Measurements from ENCODE around the gene ANKS4B.
"Not testable (repeated sequence)": the region's sequence is repeated elsewhere in the genome, so short reads cannot be mapped to it uniquely, and the experiment has no call there.

ANKS4B gene, protein sequence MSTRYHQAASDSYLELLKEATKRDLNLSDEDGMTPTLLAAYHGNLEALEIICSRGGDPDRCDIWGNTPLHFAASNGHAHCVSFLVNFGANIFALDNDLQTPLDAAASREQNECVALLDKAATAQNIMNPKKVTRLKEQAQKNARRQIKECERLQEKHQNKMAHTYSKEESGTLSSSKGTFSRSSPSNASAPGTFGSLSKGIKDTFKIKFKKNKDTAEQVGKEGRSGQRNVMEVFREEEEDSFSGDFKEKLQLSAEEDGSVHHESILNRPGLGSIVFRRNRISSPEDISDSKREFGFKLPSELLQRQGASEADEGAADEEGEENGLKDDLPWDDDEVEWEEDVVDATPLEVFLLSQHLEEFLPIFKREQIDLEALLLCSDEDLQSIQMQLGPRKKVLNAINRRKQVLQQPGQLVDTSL

DNA sequence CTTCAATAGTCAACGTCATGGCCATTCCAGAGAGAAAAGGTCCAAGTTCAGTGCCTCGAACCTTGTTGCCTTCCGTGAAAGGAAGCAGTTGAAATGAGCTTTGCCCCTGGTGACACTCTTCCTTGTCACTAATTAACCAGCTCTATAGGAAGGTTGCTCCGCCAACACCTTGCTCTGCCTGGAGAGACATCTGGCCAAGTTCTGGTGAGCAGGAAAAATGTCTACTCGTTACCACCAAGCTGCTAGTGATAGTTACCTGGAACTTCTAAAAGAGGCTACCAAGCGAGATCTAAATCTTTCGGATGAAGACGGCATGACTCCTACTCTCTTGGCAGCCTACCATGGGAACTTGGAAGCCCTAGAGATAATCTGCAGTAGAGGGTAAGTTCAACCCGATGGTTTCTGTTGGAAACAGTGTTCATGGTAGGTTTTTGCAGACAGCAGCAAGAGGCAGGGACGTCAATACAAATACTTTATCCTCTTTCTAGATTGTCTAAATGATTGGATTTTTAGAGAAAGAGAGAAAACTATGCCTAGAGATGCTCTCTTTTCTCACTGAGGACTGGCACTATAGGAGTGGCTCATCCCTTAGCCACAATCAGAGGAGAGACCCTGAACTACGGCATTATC is at the start of gene ANKS4B:
Gene ANKS4B (plus strand): TSS at position 179 of the 630 bp plus-strand sequence. CDS start 39 bp downstream, at position 218.
- DNase-seq = no peak

DNA sequence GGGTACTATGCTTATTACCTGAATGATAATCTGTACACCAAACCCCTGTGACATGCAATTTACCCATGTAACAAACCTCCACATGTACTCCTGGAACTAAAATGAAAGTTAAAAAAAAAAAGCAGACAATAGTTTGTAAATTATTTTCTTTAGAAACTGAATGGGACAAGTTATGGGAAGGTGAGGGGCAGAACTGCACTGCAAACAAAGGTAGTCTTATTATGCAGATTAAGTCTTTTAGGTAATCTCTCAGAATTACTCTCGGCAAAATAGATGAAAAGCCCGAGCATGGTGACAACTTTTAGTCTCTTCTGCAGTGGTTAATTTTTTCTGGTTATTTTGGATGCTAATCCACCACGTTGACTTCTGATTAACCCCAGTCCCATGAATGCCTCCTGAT is 49.5 kb upstream of the ANKS4B start:
- no peak for DNase-seq

DNA sequence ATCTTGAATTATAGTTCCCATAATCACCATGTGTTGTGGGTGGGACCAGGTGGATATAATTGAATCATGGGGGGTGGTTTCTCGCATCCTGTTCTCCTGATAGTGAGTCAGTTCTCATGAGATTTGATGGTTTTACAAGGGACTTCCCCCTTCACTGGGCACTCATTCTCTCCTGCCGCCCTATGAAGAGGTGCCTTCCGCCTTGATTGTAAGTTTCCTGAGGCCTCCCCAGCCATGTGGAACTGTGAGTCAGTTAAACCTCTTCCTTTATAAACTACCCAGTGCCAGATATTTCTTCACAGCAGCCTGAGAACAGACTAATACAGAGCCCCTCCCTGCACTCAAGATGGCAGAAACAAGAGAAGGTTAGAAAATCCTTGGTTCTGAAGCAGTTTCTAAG is 48.7 kb upstream of the ANKS4B start:
- DNase-seq = no peak

DNA sequence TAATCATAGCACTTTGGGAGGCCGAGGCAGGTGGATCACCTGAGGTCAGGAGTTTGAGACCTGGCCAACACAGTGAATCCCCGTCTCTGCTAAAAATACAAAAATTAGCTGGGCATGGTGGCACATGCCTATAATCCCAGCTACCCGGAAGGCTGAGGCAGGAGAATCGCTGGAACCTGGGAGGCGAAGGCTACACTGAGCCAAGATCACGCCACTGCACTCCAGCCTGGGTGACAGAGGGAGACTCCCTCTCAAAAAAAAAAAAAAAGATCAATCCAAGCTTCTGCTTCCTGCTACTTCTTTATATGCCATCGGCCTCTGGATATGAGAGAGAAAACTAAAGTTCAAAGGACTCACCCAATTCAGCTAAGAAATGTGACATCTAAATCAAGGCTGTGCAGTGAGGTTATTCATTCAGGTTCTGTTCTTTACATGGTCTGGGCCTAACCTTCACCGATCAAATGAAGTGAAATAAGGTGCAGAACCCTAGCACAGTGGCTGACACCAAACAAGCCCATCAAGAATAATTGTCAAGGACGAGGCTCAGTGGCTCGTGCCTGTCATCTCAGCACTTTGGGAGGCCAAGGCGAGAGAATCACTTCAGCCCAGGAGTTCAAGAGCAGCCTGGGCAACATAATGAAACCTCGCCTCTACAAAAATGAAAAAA is 47.7 kb upstream of the ANKS4B start:
- no peak for DNase-seq

DNA sequence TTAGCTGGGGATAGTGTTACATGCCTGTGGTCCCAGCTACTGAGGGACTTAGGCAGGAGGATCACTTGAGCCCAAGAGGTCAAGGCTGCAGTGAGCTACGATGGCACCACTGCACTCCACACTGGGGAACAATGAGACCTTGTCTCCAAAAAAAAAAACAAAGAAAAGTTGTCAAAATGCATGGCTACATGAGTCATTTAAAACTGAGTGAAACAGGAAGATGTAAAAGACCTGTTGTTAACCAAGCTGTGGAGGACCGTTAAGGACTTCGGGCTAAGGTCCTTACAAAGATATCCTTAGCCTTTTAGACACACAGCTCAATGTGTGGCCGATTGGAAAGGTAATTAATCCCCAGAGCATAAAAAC is 47.2 kb upstream of the ANKS4B start:
- no peak for DNase-seq

DNA sequence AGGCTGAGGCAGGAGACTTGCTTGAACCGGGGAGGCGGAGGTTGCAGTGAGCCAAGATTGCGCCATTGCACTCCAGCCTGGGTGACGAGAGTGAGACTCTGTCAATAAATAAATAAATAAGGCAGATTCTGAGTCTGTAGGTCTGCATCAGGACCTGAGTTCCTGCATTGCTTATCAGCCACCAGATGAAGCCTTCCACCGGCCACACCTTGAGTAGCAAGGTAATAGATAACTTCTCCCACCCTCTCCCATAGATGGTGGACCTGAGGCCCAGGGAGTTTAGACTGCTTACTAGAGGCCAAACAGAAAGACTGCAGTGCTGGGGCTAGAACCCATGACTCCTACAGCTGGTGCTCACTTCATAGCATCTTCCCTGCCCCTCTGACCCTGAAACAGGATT is 44.2 kb upstream of the ANKS4B start:
- no peak for DNase-seq

DNA sequence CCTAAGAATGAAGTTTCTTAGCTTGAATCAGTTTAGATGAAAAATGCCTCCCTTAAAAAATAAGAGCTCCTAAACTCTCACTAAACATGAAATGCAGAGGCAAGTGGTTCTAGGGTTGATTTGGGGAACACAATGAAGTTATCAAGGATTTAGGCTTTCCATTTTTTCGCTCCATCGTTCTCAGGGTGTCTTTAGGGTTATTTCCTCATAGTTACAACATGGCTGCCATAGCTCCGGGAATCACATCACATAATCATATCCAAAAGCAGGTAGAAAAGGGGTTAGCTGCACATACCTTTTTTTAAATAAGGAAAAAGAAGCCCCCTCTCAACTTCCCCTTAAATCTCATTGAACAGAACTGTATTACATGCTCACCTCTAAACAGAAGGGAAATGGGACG is 43.5 kb upstream of the ANKS4B start:
- no peak for DNase-seq

DNA sequence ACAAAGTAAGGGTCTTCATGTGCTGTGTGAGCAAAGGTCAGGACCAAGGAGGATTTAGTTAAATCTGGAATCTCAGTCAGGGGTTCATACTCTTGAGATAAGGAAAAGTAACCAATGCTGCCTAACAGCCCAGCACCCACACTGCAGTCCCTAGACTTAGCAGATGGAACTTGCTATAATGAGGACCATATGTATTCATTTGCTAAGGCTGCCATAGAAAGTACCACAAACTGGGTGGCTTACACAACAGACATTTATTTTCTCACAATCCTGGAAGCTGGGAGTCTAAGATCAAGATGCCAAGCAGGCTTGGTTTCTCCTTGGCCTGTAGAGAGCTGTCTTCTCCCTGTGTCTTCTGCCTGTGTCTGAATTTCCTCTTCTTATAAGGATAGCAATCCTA is 42.9 kb upstream of the ANKS4B start:
- no peak for DNase-seq

DNA sequence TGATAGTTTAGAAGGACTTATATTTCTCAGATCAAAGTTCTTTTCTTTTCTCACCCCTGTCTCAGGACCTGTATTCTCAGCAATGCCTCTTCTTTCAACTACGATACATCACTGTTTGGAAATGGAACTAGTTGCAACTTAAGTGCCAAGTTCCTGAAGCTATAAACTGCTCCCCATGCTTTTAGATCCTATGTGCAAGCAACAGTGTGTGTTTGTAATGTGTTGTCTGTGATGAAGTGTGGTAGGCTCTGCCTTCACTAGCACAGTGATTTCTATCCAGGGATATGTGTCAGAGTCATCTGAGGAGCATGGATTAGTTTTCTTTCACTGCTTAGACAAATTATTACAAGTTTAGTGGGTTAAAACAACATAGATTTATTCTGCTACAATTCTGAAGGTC is 40.5 kb upstream of the ANKS4B start:
- no peak for DNase-seq

DNA sequence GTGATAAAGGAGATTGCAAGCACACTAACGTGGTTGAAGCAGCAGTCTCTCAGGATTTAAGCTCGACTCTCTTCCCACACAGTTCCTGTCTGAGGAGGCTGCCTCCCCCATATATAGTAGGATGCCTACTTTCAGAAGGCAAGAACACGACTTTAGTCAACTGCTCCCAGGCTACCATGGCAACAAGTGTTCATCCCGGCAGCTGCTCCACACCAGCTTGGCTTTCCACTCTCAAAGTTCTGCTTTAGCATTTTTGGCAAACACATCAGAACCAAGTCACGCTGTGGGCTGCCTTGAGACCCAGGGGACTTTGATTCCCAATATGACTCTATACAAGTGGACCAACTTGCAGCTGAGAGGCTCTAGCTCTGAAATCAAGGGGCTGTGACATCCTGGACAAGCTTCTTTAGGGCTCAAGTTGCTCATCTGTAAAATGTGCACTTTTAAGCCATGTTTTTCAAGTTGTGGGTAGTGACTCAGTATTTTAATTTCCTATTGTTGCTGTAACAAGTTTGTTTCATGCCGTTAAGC is 38.7 kb upstream of the ANKS4B start:
- no peak for DNase-seq

DNA sequence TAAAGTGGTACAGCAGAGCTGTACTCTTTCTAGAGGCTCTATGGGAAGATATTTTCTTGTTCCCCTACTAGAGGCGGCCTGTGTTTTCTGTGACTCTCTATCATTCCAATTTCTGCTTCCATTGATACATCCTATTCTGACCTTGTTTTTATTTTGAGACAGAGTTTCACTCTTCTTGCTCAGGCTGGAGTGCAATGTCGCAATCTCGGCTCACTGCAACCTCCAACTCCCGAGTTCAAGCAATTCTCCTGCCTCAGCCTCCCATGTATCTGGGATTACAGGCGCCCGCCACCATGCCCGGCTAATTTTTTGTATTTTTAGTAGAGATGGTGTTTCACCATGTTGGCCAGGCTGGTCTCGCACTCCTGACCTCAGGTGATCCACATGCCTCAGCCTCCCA is 38.2 kb upstream of the ANKS4B start:
- not testable (repeated sequence) for DNase-seq

DNA sequence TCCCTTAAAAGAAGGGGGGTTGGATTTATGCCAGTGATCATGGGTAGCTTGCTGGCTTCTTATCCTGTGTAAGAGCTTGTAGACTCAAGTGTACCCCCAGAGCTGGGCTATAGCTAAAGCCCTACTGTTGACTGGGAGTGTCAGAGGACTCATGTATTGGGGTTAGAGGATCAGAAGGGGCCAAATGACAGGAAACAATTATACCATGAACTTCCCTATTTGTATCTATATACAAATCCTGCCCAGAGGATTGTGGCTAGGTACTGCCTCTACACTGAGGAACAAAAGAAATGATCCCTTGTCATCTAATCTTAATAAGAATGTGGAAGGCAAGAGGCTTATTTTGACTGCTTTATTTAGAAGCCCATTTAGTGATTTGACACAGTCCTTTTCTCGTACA is 36.4 kb upstream of the ANKS4B start:
- no peak for DNase-seq

DNA sequence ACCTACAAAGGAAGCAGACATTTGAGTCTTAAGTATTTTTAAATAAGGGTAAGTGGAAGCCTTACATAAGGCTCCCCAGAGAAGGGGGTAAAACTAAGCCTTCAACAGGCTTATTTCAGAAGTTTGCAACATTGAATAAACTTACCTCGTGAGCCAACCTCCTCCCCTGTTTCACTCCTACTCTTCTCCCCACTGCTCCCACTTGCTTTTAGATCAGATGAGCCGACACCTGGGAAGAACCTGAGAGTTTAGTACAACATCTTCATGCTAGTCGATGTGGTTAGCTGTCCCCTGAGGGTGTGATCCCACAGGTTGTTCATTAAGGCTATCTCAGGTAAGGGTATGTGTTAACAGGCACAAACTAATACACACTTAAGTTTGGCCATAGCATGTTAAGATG is 35.9 kb upstream of the ANKS4B start:
- DNase-seq = no peak

DNA sequence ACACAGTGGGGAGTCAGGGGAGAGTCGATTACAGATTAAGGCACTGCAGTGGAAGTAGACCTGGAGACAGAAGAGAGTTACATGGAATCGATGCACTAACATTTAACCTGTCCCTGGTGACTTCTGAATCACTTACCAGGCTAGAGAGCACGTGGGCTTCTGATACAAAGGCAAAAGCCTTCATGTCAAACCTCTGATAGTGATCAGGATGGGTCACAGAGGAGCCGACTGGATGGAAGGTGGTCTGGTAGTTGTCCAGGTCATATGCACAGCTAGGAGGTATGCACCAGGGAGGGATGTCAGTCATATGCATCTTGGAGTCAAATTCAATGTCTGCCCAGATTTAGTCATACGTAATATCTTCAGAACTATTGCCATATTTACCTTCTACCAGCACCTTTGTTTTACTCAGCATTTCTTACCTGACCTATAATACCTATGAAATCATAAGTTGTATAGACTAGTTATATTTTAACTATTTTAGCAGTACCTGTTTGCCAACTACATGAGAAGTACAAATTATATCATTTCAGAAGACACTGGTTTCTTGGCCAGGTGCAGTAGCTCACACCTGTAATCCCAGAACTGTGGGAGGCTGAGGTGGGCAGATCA is 33.8 kb upstream of the ANKS4B start:
- no peak for DNase-seq

DNA sequence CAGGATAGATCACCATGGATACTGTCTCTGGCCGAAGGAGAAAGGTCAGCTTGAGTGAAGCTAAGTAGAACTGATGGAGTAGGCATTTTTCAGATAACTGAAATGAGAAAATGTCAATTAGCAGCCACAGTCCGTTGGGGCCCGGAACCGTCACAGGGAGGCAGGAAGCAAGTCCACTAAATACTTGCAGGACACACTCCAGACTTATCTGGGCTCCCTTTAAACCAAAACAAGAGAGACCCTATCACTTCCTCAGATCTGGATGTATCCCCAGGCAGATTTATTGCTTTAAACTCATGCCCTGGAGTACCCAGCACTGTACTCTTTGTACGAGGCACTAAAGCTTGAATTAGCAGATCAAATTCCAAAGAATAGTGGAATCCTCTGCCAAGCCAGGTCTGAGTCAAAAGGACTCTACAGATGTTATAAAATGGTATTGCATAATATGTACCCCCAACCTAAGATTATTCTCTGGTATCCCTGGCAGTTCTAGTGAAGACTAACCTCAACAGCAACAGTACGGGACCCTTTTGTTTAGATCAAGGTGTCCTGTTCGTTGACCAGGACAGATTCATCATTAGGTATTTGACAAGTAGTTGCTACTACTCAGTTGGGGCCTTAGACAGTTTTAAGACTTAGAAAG is 30.2 kb upstream of the ANKS4B start:
- DNase-seq = no peak

DNA sequence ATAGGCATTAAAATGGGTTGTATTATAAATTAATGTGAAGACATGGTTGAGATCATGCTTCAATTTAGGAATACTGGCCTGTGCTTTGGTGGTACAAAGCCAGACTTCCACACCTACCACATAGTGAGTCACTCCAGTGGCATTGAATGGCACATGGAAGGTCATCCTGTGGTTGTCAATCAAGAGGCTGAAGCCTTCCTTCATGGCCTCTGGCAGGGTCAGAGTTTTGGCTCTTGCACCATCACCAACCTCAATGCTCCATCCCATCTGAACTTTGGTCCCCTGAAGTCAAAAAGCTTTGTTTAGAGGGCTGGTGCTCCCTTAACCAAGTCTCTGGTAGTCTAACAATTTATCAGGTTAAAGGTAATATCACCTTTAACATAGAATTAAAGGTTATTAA is 28.2 kb upstream of the ANKS4B start:
- no peak for DNase-seq

DNA sequence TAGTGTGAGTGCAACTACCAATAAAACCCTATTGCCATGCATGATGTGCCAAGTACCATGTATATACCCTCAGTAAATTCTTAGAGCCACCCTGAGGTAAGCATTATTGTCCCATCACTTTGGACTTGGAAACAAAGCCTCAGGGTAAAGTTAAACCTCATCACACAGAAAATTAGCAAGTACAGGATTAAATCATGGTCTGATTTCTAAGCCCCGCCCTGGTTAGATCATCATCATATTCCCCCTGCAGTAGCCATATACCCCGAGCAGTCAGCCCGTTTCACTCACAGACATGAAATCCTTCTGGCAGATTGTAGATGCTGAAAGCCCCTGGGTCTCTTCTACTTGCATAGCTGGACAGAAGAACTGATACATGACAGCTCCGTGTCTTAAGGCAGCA is 26.9 kb upstream of the ANKS4B start:
- no peak for DNase-seq

DNA sequence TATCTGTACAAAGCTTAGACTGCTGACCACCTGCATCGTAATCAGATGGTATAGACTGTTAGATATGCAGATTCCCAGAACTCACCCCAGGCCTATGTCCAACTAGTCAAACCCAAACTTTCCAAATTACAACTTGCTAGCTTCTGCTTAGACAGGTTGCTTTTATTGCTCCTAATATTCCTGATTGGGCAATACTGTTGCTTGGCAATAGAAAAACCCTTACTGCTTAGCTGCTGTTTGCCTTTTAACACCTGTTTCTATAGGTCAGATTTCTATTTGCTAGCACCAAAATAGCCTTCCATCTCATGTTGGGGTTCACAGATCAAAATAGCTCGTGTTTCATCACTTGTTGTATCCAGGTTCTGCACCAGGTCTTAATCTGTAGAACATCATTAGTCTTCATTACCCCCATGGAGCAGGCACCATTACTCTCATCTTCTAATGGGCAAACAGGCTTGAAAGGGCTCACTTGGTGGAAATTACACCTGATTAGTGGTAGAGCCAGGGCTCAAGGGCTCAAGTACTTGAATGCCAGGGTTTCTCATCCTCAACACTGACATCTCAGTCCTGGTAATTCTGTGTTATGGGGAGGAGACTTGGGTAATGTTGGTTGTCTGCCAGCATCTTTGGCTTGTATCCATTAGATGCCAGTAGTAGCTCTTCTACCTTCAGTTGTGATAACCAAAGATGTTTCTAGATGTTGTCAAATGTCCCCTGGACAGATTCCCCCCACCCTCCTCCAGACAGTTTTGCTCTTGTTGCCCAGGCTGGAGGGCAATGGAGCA is 24.9 kb upstream of the ANKS4B start:
- DNase-seq = no peak

DNA sequence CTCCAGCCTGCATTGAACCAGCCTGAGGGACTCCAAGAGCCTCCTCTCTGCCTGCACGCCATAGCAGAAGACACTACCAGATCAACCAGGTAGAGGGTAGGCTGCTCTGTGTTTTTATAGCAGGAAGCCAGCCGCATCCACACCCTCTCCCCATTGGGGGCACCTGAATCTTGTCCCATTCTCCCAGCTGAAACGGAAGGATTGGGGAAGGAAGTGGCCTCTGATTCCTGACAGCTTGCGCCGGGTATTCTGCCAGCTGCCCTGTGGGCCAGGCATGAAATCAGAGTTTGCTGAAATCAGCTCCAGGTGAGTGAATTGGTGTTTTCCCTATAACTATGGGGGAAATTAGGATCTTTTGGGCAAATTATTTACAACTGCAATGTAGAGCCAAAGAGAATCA is 22.0 kb upstream of the ANKS4B start, which contains the start of gene ZP2:
Gene ZP2 (minus strand): TSS at position 89 of the 400 bp plus-strand sequence. CDS start 27 bp downstream, at position 62.
- no peak for DNase-seq

DNA sequence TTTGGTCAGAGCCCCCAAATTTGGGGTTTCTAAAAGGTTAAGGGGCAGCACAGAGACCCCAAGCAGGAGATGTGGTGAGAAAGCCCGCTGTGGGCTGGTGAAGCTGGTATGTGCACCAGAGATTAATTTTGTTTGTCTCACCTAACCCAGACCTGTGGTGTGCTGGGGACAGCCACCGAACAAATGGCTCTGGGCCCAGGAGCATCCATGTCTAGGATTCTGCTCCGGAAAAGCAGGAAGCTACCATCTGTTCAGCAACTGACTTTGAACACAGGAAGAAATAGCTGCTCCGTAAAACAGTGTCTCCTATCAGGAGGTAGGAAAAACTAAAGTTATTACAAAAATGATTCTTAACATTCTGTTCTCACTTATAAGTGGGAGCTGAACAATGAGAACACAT is 19.4 kb upstream of the ANKS4B start:
- no peak for DNase-seq

DNA sequence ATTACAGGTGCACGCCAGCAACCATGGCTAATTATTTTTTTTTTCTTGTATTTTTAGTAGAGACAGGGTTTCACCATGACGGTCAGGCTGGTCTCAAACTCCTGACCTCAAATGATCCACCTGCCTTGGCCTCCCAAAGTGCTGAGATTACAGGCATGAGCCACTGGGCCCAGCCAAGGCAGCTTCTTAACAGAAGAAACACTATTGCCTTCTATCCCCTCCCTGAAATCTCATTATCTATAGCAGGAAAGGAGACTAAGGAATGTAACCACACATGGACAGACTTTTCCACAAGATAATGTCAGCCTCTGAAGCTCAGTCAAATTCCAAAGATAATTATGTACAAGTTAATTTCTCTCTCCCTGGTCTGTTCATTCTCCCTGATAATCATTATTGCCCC is 16.4 kb upstream of the ANKS4B start:
- DNase-seq = no peak

DNA sequence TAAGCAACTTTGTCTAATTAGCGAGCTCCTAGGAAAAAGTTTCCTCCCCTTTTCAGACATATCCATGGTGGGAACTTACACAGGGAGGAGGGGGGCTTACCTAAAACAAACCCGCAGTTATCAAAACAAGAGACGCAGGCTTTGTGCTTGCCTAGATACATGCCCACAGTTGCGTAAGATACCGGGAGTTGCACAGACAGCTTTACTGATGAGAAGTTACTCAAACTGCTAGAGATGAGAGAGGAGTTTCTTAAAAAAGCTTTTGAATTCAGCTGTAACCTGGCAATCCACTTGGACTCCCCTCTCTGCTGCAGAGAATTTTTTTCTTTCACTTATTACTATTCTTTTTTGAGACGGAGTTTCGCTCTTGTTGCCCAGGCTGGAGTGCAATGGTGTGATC is 15.3 kb upstream of the ANKS4B start:
- no peak for DNase-seq

All from CD4-positive, alpha-beta T cell treated with Interleukin-10 for 1 hour (primary cell).